Activated CD8-positive, alpha-beta memory T cell treated with anti-CD3 and anti-CD28 coated beads, Interleukin-2, amount 50 U/mL, for 48 hours (primary cell): ENCODE results near the gene STRA8.

Source experiments
- DNase-seq: peaks from one replicate; pipeline ENCODE4 v3.0.0-alpha.2; 2020

The STRA8 gene

DNA sequence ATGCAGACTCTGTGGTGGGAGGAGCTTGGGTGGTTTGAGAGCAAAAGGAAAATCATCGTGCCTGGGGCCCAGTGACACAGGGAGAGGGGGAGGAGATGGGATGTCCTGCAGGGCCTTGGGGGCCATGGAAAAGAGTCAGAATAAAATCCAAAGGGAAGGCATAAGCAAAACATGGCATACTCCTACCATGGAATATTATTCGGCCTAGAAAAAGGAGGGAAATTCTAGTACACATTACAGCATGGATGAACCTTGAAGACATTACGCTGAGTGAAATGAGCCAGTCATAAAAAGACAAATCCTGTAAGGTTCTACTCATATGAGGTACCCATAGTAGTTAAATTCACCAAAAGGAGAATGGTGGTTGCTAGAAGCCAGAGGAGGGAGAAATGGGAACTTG, 38.7 kb downstream of the STRA8 start:
- DNase-seq: no peak

DNA sequence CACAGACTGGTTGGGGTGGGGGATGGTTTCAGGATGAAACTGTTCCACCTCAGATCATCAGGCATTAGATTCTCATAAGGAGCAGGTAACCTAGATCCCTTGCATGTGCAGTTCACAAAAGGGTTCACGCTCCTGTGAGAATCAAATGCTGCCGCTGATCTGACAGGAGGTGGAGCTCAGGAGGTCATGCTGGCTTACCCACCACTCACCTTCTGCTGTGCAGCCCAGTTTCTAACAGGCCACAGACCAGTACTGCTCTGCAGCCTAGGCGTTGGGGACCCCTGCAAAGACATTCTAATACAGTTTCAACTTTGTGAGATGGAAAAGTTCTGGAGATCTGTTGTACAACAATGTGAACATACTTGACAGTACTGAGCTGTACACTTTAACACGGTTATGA, 39.9 kb downstream of the STRA8 start:
- DNase-seq: peak; percentile 20

DNA sequence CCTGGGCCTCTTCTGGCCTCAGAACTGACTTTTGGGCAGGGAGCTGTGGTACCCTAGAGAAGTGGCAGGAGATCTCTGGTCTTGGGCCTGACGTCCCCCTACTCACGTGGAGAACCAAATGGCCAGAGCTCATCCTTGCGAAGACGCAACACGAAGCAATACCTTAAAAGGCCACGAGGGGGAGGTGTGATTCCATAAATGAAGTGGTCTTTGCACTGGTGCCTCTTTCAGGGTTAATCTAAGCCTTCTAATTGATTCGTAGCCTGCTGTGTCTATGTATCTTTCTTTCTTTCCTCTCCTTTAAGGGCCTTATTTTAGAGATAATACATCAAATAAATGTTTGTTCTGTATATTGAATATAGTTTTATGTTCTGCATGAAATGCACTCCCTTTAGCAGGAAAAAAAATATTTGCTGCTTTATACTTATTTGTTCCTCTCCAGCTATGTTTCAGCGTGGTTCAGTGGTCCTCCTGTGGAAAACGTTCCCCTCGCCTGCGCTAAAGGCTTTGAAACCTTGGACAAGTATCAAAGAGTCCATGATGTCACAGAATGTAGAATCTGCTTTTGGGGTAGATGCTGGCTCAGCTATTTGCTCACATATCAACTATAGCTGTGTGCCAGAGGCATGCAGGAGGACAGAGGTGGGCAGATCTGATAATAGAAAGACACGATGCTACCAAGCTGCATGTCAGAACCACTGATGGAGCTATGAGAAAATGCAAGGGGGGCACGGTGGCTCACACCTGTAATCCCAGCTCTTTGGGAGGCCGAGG, 41.0 kb downstream of the STRA8 start:
- peak; percentile 90 for DNase-seq

DNA sequence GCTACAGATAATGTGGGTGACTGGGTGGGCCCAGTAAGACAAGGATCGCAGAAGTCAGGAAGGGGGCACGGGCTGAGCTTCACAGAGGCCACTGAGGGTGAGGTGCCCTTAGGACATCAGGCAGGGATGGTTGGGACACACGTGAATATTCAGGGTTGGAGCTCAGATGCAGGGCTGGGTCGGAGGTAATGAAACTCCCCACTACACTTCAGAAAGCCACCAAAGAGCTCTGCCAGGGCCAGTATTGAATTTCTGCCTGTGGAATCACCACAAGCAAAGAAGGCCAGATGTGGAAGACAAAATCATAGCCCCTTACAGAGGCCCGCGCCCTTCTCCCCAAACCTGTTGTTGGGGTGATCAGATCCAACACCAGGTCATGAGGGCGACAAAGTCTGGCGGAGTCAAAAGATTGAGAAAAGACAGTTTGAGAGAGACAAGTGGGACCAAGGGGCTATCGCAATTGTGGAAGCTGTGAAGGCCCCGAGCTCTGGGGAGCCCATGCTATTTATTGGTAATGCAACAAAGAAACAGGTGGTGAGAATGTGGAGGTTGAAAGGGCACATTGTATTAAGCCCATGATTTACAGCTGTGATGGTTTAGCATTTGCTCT, 42.4 kb downstream of the STRA8 start:
- DNase-seq: peak; percentile 34

DNA sequence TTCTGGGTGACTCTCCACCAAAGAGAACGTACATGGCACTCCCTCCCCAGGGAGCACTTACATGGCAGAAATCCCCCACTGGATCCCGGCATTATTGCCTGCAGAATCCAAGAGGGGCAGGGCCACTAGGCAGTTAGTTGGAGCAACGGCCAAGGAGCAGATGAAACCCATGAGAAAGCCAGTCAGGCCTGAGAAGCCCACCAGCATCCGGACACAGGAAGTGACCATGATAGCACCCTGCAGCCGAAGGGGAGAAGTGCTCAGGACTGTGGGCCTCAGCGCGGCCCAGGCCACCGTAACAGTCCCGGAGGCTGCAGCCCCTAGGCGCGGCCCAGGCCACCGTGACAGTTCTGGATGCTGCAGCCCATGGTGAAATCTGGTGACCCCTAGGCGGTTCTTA, 43.5 kb downstream of the STRA8 start:
- peak; percentile 32 for DNase-seq

DNA sequence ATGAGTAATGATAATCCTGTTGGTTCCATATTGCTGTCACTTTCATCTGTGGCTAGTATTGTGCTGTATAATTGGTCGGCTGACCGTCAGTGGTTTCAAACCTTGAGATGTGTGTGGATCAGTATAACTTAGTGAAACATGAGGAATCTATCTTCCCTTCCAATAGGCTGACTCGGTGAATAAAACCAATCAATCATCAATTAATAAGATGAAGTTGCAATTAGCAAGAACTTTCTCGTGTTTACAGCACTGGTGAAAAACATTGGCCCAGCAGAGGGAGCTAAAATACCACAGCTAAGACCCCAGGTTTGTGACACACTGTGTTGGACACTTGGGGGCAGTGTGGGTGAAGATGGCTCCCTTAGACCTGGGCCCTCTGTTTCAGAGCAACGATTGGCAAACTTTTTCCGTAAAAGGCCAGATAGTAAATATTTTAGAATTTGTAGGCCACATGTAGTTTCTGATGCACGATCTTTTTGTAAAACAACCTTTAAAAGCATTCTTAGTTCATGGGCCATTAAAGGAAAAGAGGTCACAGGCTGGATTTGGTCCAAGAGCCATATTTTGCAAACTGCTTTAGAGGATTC, 47.8 kb downstream of the STRA8 start:
- DNase-seq: peak; percentile 81

DNA sequence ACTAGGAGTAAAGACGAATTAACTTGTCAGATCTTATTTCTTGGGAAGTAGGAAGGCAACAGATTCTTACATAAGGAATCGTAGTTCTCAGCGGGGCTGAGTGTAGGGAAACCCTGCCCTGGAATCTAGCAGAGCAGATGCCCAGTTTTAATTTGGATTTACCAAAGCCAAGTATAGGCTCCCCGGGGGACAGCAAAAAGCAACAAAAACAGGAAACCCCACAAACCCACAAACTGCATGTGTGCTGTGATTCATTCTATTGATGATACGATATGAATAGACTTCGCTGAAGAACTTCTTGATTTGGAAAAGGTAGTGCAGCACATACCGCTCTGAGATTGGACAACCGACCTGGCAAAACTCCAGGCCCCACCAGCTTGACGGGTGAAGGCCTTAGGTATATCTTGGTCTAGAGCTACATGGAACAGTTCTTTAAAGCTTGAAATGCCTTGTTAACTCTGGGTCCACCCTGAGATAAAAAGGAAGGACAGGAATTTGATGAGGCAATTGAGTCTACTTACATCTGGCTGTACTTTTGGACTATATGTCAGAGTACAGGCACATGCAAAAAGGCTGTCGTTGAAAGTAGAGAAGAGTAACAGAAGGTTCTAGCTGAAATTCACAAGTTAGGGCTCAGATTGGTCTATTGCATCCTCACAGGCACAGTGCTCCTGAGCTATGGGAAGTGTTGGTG, 49.1 kb downstream of the STRA8 start:
- peak; percentile 46 for DNase-seq

DNA sequence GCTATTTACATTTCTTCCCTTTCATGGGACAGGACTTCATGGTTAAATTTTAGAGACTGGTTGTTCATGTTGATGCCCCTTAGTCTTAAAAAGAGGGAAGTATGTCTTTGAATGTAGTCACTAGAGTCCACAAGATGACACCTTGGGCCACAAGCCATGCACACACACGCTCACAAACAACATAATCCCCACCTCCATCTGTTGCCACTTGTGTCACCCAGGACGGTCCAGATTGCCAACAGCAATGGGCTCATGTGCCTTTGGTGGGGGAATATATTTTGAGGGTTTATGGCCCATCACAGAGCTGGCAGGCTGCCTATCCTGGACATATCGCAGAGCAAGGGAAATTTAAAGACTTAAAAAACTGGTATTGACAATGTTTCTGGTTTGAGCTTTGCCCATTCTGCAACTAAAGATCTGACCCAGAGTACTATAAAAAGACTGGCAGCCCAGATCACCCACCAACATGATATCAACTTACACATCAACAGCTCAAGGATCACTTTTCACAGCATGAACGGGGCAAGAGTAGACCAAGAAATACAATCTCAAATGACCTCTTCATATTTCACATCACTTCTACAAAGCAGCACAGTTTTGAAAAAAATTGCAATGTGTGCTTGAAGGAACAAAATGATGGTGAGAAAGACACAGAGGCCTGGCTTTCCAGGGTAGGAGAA, 50.5 kb downstream of the STRA8 start:
- no peak for DNase-seq

DNA sequence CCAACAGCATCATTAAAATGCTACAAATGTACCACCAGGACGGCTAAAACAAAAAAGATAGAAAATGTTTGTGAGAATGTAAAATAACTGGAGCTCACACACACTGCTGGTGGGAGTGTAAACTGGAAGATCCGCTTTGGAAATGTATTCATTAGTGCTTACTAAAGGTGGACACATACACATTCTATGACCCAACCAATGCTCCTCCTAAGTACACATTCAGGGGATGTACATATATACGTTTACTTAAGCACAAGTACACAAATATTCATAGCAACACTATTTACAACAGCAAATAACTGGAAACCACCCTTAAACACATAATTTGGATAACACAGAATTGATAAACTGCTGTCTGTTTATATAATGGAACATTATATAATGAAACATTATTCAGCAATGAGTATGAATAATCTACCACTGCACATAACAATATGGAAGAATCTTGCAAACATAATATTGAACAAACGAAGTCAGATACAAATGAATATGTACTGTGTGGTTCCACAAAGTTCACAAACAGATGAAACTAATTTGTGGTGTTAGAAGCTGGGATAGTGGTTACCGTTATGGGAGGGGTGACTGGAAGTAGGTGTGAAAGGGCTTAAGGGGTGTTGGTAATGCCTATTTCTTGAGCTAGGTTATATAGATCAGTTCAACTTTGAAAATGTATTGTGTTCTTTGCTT, 52.1 kb downstream of the STRA8 start:
- DNase-seq: no peak

DNA sequence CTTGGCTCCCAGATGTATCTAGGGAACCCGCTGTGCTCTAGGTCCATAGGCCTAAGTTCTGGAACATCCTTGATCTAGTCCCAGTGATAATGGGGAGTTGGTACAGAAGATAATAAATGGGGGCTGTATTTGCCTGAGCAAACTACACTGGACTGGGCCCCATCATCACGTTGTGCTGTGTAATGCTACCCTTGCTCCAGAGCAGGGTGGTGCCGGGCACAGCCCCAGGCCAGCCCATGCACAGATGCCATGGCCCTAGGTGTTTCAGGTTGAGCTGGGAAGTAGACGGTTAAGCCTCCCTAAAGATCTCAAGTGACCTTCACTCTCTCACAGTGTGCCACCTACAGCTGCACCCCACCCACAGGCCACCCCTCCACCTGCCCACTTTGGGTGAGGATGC, 53.2 kb downstream of the STRA8 start:
- no peak for DNase-seq

DNA sequence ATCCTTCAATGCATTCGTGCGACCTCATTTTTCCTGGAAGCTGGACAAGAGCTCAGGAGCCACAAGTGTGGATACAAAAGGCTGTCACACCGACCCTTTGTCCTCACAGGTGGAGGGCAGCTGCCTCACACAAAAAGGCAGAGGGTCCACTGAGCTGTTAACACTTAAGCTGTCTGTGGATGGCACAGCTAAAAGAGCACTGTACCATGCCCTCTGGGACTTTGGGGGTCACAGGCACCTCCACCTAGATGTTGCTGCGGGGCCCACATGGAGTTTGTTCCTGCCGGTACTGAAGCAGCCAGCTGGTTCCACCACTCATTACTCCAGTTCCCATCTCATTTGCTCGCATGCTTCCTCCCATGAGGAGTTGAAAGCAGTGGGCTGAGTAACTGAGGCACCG, 57.0 kb downstream of the STRA8 start:
- no peak for DNase-seq

DNA sequence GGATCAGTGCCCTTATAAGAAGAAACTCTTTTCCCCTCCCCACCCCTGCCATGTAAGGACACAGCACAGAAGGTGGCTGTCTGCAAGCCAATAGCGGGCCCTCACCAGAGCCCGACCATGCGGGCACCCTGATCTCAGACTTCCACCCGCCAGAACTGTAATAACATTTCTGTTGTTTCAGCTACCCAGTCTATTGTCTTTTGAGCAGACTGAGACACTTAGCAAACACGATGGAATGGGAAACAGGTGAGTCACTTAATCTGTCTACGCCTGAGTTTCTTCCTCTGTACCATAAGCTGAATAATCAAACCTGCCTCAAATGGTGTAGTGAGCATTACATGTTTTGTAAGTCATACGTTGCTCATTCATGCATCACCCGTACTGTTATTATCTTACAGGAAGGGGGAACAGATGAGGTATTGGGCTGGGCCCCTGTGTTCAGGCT, 58.2 kb downstream of the STRA8 start:
- DNase-seq: no peak

DNA sequence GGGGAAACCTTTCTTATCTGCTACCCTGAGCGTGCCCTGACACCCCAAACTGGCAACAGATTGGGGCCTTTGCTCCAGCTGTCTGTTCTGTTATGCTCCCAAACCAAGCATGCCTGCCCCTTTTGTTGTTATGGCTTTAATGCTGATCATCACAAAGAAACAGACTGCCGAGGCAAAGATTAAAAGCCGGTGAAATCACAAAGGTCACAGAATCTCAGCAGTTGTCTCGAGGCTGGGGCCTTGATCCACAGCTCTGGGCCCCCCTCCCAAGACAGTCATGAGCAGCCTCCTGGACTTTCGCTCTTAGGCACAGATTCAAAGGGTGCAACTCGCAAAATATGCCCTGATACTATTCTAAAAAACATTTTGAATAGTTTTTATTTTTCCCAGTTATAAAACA, 65.6 kb downstream of the STRA8 start:
- no peak for DNase-seq

DNA sequence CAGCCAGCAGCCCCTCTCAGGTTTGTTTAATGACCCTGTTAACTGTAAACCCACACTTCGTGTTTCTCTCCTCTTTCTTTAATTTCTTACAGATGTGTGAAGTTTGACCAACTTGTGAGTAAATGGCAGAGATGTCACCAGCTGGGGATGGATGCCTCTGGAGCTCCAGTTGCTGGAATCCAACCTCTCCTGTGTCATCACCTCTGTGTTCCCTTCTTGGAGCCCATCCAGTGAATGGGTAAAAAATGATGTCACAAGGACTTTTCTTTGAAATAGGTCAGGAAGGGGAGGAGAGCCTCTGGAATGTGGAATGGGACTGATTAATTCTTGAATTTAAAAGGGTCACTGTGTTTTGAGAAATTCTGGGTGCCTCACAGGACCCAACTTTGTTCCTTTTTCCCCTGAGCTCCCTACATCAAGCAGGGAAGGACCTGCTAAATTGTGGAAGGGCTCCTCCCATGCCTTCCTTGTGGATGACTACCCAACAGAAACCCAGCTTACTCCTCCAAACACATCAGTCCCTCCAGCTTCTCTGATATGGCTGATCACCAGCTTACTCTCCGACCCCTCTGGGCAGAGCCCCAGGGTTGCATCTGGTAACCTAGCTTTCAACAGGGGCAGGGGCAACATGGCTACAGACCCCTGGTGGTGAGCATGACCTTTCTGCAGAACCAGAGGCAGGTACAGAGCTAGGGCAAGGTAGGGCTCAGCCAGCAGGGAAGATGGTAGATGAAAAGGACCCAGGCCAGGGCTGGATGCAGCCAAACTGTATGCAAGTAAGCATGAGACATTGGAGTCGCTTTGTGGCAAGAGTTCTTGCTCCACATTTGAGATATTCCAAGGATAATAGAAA, 67.5 kb downstream of the STRA8 start:
- DNase-seq: no peak
